Measurements from ENCODE around the gene GALNT8.

DNA sequence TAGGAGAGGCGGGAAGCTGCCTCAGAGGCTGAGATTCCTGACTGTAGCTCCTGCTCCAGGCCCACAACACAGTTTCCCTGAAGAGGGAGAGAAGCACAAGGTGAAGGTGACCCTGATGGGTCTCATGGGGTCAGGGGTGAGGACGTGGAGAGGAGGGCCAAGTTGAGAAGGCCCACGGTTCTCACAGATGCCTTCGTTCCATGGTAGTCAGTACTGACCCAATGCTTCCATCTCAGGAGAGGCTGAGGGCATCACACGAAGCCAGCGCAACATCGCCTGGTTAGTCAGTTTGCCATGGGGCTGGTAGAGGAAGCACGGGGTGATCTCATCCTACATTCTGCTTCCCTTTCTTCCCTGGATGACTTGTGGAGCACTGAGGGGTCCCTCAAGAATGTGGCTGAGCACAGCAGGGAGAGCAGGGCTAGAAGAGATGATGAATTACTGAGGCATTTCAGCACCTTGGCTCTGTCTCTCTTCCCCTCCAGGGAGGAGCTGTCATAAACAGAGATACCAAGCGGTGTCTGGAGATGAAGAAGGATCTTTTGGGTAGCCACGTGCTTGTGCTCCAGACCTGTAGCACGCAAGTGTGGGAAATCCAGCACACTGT, 51.9 kb downstream of the GALNT8 start:
- TF ChIP-seq POLR2A (IDR thresholded peaks at IDR 0.05) = no peak
- TF ChIP-seq, protein P1, sequence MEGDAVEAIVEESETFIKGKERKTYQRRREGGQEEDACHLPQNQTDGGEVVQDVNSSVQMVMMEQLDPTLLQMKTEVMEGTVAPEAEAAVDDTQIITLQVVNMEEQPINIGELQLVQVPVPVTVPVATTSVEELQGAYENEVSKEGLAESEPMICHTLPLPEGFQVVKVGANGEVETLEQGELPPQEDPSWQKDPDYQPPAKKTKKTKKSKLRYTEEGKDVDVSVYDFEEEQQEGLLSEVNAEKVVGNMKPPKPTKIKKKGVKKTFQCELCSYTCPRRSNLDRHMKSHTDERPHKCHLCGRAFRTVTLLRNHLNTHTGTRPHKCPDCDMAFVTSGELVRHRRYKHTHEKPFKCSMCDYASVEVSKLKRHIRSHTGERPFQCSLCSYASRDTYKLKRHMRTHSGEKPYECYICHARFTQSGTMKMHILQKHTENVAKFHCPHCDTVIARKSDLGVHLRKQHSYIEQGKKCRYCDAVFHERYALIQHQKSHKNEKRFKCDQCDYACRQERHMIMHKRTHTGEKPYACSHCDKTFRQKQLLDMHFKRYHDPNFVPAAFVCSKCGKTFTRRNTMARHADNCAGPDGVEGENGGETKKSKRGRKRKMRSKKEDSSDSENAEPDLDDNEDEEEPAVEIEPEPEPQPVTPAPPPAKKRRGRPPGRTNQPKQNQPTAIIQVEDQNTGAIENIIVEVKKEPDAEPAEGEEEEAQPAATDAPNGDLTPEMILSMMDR (IDR thresholded peaks at IDR 0.05) = no peak
